Stimulated activated CD8-positive, alpha-beta memory T cell treated with anti-CD3 and anti-CD28 coated beads, Interleukin-15, amount 100 ng/mL, for 4 hours (primary cell): ENCODE data around the gene ZG16.
A peak's percentile ranks its signal among the peaks of the same experiment; 100 is the strongest.
"Not testable (repeated sequence)": the region's sequence is repeated elsewhere in the genome, so short reads cannot be mapped to it uniquely, and the experiment has no call there.

Experiments used
- DNase-seq, 2 donors: peaks; one replicate each; pipeline ENCODE4 v3.0.0-alpha.2; 2020; ENCODE audit warnings: low read depth in 2 of 2

ZG16 gene

DNA sequence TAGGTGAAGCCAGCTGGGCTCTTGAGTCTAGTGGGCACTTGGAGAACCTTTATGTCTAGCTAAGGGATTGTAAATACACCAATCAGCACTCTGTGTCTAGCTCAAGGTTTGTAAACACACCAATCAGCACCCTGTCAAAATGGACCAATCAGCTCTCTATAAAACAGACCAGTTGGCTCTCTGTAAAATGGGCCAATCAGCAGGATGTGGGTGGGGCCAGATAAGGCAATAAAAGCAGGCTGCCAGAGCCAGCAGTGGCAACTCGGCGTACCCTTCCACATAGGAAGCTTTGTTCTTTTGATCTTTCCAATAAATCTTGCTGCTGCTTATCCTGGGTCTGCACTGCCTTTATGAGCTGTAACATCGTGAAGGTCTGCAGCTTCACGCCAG, 29.3 kb upstream of the ZG16 start:
- DNase-seq: not testable (repeated sequence)

DNA sequence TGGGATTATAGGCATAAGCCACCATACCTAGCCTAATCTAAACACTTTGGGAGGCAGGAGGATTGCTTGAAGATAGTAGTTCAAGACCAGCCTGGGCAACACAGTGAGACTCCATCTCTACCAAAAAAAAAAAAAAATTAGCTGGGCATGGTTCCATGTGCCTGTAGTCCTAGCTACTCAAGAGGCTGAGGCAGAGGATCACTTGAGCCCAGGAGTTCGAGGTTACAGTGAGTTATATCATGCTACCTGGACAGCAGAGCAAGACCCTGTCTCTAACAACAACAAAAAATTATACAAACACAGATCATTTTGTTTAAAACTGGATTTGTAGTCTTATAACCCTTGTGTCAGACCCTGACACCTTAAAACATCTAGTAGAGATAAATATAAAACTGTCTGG, 24.5 kb upstream of the ZG16 start:
- no peak for DNase-seq

DNA sequence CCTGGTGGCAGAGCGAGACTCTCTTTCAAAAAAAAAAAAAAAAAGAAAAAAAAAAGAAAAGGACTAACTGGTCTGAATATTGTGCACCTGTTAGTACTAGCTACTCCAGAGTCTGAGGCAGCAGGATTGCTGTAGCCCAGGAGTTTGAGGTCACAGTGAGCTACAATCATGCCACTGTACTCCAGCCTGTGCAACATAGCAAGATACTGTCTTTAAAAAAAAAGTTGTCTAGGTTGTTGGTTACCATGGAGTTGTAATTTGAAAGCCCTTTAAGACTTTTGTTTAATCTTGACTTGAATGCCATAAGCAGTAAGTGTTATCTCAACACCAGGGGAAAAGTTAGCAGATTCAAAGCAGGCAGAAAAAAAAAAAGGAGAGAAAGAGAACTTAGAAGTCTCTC, 21.4 kb upstream of the ZG16 start:
- no peak for DNase-seq

DNA sequence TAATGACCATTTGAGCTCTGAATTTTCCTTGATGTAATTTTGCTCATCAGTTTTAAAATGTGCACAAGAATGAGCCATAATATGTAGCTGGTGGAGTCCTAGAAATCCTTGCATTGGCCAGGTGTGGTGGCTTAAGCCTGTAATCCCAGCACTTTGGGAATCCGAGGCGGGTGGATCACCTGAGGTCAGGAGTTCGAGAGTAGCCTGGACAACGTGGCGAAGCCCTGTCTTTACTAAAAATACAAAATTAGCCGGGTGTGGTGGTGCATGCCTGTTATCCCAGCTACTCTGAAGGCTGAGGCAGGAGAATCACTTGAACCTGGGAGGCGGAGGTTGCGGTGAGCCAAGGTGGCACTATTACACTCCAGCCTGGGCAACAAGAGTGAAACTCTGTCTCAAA, 21.0 kb upstream of the ZG16 start:
- DNase-seq: not testable (repeated sequence)

DNA sequence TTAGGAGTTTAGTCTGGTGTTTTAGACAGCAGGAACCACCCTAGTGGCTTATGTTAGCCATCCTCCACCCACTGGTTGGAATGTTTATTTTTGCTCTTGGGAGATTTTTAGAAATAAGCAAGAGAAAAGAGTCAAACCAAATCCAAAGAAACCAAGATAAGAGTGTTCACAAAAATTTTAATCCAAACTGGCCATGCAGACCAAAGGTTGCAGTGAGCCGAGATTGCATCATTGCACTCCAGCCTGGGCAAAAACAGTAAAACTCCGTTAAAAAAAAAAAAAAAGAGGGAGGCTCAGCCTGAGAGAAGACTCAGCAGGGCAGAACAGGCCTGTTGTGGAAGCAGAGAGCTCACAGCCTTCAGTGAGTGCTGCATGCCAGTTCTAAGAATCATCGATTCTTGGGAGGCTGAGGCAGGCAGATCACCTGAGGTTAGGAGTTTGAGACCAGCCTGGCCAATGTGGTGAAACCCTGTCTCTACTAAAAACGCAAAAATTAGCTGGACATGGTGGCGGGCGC, 20.0 kb upstream of the ZG16 start:
- no peak for DNase-seq

DNA sequence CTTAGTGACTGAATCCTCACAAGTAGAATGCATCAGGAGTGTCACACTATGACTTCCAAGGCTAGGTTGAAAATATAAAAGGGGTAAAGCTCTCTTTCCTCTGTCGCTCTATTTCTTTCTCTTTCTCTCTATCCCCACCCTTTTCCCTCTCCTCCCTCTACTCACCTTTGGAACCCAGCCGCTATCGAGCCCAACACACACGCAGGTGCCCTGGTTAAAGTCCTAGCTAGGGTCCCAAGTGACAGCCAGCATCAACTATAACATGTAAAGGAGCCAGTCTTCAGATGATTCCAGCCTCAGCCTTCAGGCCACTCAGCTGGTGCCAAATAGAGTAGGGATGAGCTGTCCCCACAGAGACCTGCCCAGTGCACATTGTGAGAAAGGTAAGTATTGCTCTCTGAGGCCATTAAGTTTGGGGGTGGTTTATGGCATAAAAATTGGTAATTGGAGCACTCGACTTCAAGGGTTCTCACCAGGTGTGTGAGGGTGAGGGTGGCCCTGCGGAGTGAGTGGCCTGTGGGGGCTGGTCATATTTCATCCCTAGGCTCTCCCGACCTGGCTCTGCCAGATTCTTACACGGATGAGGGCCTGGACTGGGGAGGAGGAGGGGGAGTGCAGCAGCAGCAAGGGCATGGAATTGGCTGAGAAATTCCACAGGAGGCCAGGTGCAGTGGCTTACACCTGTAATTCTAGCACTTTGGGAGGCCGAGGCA, 17.3 kb upstream of the ZG16 start:
- DNase-seq: no peak

DNA sequence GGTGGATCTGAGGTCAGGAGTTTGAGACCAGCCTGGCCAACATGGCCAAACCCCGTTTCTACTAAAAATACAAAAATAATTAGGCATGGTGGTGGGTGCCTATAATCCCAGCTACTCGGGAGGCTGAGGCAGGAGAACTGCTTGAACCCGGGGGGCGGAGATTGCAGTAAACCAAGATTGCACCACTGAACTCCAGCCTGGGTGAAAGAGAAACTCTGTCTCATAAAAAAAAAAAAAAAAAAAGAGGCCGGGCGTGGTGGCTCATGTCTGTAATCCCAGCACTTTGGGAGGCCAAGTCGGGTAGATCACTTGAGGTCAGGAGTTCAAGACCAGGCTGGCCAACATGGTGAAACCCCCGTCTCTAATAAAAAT, 16.8 kb upstream of the ZG16 start:
- DNase-seq: not testable (repeated sequence)

DNA sequence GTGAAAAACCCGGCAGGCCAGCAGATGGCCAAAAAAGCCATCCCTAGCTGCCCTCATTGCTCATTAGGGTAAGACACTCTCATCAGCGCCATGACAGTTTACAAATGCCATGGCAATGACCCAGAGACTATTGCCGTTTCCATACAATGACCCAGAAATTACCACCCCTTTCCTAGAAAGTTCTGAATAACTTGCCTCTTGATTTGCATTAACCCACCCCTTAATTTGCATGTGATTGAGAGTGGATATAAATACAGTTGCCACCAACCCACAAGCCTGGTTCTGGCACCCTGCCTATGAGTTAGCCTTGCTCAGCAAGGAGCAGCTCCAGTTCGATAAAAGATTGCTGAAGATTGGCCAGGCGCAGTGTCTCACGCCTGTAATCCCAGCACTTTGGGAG, 16.2 kb upstream of the ZG16 start:
- DNase-seq: no peak

DNA sequence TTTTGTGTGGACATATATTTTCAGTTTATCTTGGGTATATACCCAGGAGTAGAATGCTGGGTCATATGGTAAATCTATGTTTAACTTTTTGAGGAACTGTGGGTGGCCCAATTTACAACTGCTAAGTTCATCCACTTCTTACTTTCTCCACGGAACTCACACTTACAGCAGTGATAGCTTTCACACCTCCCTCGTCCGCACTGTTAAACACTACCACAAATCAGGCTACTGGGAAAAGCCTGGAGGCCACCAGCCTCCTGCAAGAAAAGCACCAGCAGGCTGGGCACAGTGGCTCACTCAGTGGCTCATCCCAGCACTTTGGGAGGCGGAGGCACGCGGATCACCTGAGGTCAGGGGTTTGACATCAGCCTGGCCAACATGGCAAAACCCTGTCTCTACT, 14.7 kb upstream of the ZG16 start:
- DNase-seq: no peak

DNA sequence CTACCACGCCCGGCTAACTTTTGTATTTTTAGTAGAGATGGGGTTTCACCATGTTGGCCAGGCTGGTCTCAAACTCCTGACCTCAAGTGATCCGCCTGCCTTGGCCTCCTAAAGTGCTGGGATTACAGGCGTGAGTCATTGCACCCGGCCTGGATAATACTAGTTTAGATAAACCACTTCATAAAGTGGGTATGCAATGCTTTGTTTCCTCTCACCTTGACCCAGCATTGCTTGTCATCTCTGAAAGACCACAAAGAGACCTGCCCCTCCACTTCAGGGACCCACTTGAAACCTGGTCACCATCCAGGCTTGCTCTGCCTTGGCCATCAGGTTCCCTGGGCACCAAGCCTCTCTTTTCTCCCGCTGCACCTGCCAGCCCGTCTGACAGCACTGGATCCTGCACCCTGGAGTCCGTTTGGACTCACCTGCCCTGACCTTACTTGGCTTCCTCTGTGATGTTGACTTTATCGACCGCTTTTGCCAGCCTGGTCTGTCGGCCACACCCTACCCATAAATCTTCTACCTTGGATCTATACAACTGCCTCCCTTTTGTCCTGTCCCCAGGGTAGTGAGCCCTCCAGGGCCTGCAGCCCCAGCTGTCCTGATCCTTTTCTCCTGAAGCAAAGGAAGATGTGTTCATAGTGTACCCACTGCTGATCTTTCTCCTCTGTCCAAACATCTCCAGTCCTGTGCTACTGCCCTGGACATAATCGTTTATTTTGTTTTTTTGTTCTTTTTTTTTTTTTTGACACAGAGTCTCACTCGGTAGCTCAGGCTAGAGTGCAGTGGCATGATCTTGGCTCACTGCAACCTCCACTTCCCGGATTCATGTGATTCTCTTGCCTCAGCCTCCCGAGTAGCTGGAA, 12.7 kb upstream of the ZG16 start:
- DNase-seq: no peak

DNA sequence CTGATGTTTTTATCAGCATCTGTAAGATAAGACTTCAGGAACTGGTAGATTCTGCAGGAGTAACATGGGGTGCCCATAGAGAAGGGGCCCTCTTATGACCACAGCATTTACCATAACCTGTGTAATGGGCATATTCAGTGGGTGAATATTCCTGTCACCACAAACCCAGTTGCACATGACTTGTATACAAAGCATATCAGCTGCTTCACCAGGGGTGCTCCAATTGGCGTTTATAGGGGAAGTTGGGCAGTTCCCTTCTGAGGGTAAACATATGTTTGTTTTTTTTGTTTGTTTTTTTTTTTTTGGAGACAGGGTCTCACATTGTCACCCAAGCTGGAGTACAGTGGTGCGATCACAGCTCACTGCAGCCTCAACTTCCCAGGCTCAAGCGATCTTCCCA, 11.5 kb upstream of the ZG16 start:
- no peak for DNase-seq

DNA sequence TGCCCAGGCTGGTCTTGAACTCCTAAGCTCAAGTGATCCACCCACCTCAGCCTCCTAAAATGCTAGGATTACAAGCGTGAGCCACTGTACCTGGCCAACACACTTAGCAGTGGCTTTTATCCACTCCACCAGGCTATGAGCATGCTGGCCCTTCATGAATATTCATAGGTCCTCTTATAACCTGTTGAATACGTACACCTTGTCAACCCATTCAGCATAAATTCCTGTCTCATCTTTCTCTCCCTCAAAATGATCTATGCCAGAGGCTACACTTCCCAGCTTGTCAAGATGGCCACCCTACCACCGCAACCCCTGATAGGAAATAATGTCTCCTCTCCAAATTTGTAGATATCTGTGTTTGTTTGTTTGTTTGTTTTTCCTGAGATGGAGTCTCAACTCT, 11.0 kb upstream of the ZG16 start:
- no peak for DNase-seq

DNA sequence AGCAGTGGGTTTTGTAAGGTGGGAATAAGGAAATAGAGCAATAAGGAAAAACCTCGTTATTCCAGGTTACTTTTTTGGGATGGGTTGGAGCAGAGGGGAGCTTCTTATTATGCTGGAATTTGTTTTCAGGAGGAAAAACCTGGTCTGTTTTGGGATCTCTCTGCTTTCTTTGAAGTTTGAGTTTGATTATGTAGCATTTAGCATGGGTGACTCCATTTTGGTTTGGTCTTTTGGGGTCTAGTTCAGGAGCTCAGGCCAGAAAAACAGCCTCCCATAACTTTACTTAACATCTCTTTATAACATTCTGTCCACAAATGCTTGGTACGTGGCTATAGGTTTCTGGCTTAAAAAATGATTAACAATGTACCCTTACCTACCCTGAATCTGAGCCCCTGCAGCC, 8.5 kb upstream of the ZG16 start:
- no peak for DNase-seq

DNA sequence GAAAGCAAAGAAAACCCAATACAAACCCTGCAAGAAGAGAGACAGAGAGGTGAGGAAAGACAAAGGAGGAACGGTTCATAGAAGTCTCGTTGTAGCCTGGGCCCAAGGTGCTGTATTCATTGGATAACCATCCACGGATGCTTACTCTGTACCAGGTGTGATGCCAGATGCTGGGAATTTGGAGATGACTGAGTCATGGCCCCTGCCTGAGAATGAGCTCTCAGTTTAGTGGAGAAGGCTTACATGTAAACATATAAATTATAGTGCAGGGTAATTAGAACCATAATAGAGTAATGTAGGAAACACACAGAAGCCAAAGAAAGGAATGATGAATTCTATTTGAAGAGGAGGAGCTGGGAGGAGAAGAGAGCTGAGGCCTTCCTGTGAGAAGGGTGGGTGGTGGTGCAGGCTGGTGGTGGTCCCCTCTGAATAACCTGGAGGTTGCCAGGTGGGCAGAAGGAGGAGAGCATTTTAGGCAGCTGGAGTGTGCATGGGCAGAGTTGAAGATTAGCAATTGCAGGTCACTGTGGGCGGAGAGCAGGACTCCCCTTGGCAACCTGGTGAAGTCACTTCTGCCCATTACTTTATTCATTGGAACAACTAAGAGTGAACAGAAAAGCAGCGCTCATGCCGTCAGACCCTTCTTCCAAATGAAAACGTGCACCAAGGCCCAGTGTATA, 7.7 kb upstream of the ZG16 start:
- no peak for DNase-seq

DNA sequence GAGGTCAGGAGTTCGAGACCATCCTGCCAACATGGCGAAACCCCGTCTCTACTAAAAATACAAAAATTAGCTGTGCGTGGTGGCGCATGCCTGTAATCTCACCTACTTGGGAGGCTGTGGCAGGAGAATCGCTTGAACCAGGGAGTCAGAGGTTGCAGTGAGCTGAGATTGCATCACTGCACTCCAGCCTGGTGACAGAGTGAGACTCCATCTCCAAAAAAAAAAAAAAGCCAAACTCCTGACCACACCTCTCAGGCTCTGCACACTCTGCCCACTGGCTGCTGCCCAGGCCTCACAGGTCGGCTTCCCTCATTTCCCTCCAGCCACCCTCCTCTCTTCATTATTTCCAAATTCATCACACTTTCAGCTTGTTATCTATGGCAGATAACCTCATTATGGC, 5.7 kb upstream of the ZG16 start:
- not testable (repeated sequence) for DNase-seq

DNA sequence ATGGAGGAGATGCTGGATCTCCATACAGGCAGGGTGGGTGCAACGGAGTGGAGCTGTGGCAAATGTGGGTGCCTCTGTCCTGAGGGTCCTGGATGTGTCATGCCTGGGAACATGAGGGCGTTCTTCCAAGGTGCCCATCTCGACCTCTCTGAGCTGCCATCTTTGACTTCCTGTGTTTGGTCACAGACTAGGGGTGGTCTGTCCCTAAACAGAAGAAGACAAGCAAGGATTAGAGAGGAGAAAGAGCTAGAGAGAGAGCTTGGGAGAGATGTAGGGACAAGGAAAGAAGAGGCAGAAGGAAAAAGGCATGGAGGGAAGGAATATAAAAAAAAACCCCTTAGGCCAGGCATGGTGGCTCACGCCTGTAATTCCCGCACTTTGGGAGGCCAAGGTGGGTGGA, 3.3 kb upstream of the ZG16 start:
- no peak for DNase-seq

DNA sequence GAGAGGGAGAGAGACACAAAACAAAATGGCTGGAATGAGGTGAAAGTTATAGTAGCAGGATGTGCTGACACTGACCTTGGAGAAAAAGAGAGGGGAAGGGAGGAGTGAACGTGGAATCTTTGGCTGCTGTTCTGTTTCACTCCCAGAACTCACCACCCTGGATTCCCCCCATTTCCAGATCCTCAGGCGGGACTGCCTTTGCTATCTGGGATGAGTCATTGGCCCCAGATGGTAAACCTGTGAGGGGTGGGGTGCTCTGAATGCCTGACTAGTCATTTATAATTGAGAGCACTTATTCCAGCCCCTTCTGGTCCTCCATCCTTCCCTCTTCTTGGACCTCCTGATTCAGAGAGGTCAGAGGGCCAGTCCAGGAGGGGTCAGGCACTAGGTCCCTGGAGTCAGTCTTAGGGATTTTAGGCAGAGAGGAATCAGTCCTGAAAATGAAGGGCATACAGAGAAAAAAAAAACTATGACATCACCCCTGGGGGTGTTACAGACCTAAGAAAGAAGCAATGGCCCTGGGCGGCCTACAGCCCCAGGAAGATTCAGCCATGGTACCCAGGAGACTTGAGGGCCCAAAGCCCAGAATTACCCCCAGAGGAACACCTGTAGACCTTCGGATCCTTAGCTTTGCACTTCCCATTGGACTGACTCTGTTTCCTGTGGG, 2.2 kb upstream of the ZG16 start:
- no peak for DNase-seq

DNA sequence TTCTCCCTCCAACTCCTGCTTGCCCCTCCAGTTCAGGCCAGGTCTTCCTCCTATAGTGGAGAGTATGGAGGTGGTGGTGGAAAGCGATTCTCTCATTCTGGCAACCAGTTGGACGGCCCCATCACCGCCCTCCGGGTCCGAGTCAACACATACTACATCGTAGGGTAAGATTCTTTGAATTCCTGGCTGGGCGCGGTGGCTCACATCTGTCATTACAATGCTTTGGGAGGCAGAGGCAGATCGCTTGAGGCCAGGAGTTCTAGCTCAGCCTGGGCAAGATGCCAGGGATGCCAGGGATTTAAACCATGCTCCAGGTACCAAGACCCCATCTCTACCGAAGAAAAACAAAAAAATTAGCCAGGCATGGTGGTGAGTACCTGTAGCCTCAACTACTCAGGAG, 1.4 kb downstream of the ZG16 start:
- DNase-seq: no peak

DNA sequence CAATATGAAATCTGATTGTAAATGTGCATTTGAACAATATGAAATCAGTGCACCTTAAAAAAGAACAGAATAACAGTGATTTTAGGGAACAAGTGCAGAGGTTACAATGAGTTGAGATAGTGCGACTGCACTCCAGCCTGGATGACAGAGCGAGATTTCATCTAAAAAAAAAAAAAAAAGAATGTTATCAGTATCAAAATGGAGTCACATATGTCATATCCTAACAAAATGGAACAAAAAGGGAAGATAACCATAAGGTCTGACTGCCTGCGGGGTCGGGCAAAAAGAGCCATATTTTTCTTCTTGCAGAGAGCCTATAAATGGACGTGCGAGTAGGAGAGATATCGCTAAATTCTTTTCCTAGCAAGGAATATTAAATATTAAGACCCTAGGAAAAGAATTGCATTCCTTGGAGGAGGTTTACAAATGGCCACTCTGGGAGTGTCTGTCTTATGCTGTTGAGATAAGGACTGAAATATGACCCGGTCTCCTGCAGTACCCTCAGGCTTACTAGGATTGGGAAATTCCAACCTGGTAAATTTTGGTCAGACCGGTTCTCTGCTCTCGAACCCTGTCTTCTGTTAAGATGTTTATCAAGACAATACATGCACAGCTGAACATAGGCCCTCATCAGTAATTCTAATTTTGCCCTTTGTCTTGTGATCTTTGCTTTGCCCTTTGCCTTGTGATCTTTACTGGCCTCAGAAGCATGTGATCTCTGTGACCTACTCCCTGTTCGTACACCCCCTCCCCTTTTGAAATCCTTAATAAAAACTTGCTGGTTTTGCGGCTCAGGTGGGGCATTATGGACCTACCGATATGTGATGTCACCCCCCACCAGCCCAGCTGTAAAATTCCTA, 5.3 kb downstream of the ZG16 start:
- not testable (repeated sequence) for DNase-seq

DNA sequence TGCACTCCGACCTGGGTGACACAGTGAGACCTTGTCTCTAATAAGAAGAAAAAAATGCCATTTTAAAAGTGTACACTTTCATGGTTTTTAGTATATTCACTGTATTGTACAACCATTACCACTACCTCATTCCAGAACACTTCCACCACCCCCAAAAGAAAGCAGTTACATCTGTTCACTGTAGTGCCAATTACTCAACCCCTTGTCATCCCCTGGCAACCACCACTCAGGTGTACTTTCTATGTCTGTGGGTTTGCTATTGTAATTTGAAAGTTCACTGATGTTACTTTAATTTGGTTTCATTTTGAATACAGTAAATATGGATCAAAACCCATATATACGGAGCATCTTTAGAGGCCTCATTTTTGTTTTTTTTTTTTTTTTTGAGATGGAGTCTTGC, 6.1 kb downstream of the ZG16 start:
- no peak for DNase-seq

DNA sequence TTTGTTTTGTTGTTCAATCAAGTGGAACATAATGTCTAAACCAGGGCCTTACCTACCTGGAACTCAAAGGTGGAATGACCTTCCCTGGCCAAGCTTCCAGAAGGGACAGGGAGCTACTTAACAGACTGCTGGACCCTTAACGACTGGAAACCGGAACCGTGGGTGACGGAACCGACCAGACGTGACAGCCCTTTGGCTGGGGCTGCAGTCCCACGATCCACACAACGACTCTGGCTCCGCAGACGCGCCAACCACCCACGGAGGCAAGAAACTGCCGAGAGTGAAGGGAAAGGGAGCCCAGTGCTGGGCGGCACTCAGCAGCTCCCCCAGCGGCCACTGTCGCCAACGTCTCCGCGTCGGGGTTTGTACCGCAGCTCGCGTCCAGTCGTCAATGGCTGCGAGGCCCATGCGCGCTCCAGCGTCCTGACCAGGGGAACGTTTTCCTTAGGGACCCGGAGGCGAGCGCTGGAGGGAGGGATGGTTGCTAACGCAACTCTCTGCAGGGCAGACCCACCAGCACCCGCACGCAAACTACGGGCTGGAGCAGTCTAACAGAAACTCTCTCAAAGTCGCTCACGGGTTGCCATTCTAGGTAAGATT, 6.9 kb downstream of the ZG16 start:
- peak; percentile 50 to 54 for DNase-seq
